ENCODE results near the gene SOBP.

GRCh38 chr6:107604549-107604948 is 114.6 kb downstream of the SOBP start:
- TF ChIP-seq POLR2A (IDR thresholded peaks at IDR 0.05) (no peak), CTCF (IDR thresholded peaks at IDR 0.05) (no peak)
